ENCODE data around the gene DIPK1A.

DIPK1A gene

GRCh38 chr1:92803140-92803887 lies 157.9 kb downstream of the DIPK1A start:
- no peak for TF ChIP-seq CTCF (conservative IDR thresholded peaks at IDR 0.05; ENCODE audit: low read depth, low read length)
- DNase-seq (ENCODE audit: low read depth) = no peak
- H3K4me3 ChIP-seq (ENCODE audit: low read length) = no peak overlapping the region

GRCh38 chr1:92797961-92798360 lies 163.3 kb downstream of the DIPK1A start:
- no peak for DNase-seq (ENCODE audit: low read depth)
- H3K4me3 ChIP-seq (ENCODE audit: low read length) = no peak overlapping the region

DNA sequence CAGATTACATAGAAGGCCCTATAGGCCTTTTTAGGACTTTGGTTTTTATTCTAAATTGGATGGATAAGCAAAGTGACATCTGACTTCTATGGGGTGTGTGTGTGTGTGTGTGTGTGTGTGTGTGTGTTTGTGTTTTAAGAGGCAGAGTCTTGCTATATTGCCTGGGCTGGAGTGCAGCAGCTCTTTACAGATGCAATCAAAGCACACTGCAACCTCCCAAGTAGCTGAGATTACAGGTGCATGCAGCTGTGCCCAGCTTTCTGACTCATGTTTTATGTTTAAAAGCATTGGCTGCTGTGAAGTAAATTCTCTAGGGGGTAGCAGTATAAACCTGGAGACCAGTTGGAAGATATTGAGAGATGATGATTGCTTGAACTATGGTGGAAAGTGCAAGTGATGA lies 164.0 kb downstream of the DIPK1A start:
- no peak overlapping the region for H3K4me3 ChIP-seq (ENCODE audit: low read length)
- TF ChIP-seq CTCF (conservative IDR thresholded peaks at IDR 0.05; ENCODE audit: low read depth, low read length) = no peak
- no peak for DNase-seq (ENCODE audit: low read depth)

More at GRCh38 chr1:92797961-92798360, 163.3 kb downstream of the DIPK1A start:
- TF ChIP-seq CTCF (conservative IDR thresholded peaks at IDR 0.05; ENCODE audit: low read depth, low read length) = no peak

DNA sequence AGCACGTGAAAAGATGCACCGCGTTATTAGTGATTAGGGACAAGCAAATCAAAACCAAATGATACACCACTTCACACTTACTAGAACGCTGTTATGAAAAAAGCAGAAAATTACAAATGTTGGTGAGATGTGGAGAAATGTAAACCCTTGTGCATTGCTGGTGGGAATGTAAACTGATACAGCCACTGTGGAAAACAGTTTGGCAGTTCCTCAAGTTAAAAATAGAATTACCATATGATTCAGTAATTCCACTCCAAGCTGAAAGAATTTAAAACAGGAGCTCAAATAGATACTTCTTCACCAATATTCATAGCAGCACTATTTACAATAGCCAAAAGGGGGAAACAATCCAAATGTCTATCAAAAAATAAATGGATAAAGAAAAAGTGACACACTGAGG lies 166.1 kb downstream of the DIPK1A start:
- H3K4me3 ChIP-seq (ENCODE audit: low read length) = no peak overlapping the region
- no peak for TF ChIP-seq CTCF (conservative IDR thresholded peaks at IDR 0.05; ENCODE audit: low read depth, low read length)
- DNase-seq (ENCODE audit: low read depth) = no peak

- no peak for TF ChIP-seq CTCF (conservative IDR thresholded peaks at IDR 0.05; ENCODE audit: low read depth, low read length)
- DNase-seq (ENCODE audit: low read depth) = no peak
- H3K4me3 ChIP-seq (ENCODE audit: low read length) = no peak overlapping the region
Measured at GRCh38 chr1:92792340-92792782, 168.9 kb downstream of the DIPK1A start.

Measured in retinal pigment epithelial cell (primary cell).